Activated naive CD4-positive, alpha-beta T cell treated with anti-CD3 and anti-CD28 coated beads, Interleukin-2, amount 50 U/mL, for 24 hours (primary cell): ENCODE results near the gene AGBL5.
"Not testable (repeated sequence)": the region's sequence is repeated elsewhere in the genome, so short reads cannot be mapped to it uniquely, and the experiment has no call there.

Experiments
- H3K27ac Mint-ChIP-seq: one replicate; pipeline ENCODE4 v1.8.0; 2021; ENCODE audit warnings: mild to moderate bottlenecking, mixed read lengths
- H3K27me3 Mint-ChIP-seq: one replicate; pipeline ENCODE4 v1.8.0; 2021; ENCODE audit warnings: mixed read lengths
- H3K36me3 Mint-ChIP-seq: one replicate; pipeline ENCODE4 v1.8.0; 2021; ENCODE audit warnings: mixed read lengths
- H3K4me1 Mint-ChIP-seq: one replicate; pipeline ENCODE4 v1.8.0; 2021; ENCODE audit warnings: mixed read lengths
- H3K4me3 Mint-ChIP-seq: one replicate; pipeline ENCODE4 v1.8.0; 2021; ENCODE audit warnings: mild to moderate bottlenecking, mixed read lengths
- H3K9me3 Mint-ChIP-seq: one replicate; pipeline ENCODE4 v1.8.0; 2021; ENCODE audit warnings: mixed read lengths

The AGBL5 gene

GRCh38 chr2:27099334-27099955 is 48.0 kb downstream of the AGBL5 start:
- Mint-ChIP-seq H3K27me3 (no peaks in the 10 kb centered on the region), H3K9me3 (no peaks in the 10 kb centered on the region), H3K27ac (no peak overlapping the region), H3K36me3 (peaks cover 2% of the 10 kb centered on the region), H3K4me3 (no peak overlapping the region), H3K4me1 (peaks cover 14% of the 10 kb centered on the region)

- Mint-ChIP-seq H3K4me1 (peaks cover 14% of the 10 kb centered on the region), H3K27me3 (no peaks in the 10 kb centered on the region), H3K9me3 (no peaks in the 10 kb centered on the region), H3K36me3 (peaks cover 2% of the 10 kb centered on the region), H3K27ac (no peak overlapping the region), H3K4me3 (no peak overlapping the region)
Observed at GRCh38 chr2:27100036-27100435, 48.6 kb downstream of the AGBL5 start.

- Mint-ChIP-seq H3K4me3 (no peak overlapping the region), H3K27ac (no peak overlapping the region), H3K36me3 (peaks cover 2% of the 10 kb centered on the region), H3K27me3 (peaks cover 3% of the 10 kb centered on the region), H3K4me1 (no peaks in the 10 kb centered on the region), H3K9me3 (no peaks in the 10 kb centered on the region)
Observed at GRCh38 chr2:27102329-27102728, 50.9 kb downstream of the AGBL5 start.

- H3K36me3 Mint-ChIP-seq = no peaks in the 10 kb centered on the region
- no peak overlapping the region for H3K4me3 Mint-ChIP-seq
- peaks cover 3% of the 10 kb centered on the region for H3K27me3 Mint-ChIP-seq
- no peak overlapping the region for H3K27ac Mint-ChIP-seq
- no peaks in the 10 kb centered on the region for H3K9me3 Mint-ChIP-seq
- H3K4me1 Mint-ChIP-seq = no peaks in the 10 kb centered on the region
Observed at GRCh38 chr2:27105981-27106380, 54.5 kb downstream of the AGBL5 start.

- H3K36me3 Mint-ChIP-seq = no peaks in the 10 kb centered on the region
- H3K9me3 Mint-ChIP-seq = no peaks in the 10 kb centered on the region
- peaks cover 3% of the 10 kb centered on the region for H3K27me3 Mint-ChIP-seq
- no peak overlapping the region for H3K4me3 Mint-ChIP-seq
- no peaks in the 10 kb centered on the region for H3K4me1 Mint-ChIP-seq
- no peak overlapping the region for H3K27ac Mint-ChIP-seq
Observed at GRCh38 chr2:27108221-27108620, 56.8 kb downstream of the AGBL5 start.

DNA sequence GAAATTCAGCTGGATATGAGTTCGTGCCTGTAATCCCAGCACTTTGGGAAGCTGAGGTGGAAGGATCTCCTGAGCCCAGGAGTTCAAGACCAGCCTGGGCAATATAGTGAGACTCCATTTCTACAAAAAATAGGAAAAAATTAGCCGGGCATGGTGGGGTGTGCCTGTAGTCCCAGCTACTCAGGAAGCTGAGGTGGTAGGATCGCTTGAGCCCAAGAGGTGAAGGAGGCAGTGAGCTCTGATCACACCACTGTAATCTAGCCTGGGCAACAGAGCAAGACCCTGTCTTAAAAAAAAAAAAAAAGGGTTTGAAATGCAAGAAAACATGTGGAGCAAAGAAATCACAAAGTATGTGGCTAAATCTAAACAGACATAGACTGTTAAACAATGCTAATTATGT is 57.6 kb downstream of the AGBL5 start:
- H3K4me3 Mint-ChIP-seq = no peak overlapping the region
- H3K4me1 Mint-ChIP-seq = no peaks in the 10 kb centered on the region
- no peaks in the 10 kb centered on the region for H3K36me3 Mint-ChIP-seq
- peaks cover 3% of the 10 kb centered on the region for H3K27me3 Mint-ChIP-seq
- H3K27ac Mint-ChIP-seq = no peak overlapping the region
- H3K9me3 Mint-ChIP-seq = no peaks in the 10 kb centered on the region

GRCh38 chr2:27110603-27111352 is 59.3 kb downstream of the AGBL5 start:
- H3K9me3 Mint-ChIP-seq, H3K27me3 Mint-ChIP-seq, H3K4me1 Mint-ChIP-seq, H3K4me3 Mint-ChIP-seq, H3K36me3 Mint-ChIP-seq: not testable (repeated sequence)
- peak overlapping the region; percentile 25 for H3K27ac Mint-ChIP-seq

GRCh38 chr2:27111392-27112078 is 60.1 kb downstream of the AGBL5 start:
- H3K9me3 Mint-ChIP-seq, H3K4me1 Mint-ChIP-seq, H3K36me3 Mint-ChIP-seq, H3K4me3 Mint-ChIP-seq, H3K27me3 Mint-ChIP-seq, H3K27ac Mint-ChIP-seq: not testable (repeated sequence)

GRCh38 chr2:27115519-27115918 is 64.1 kb downstream of the AGBL5 start:
- Mint-ChIP-seq H3K4me1 (peaks cover 5% of the 10 kb centered on the region), H3K4me3 (no peak overlapping the region), H3K9me3 (no peaks in the 10 kb centered on the region), H3K27ac (no peak overlapping the region), H3K27me3 (peaks cover 16% of the 10 kb centered on the region), H3K36me3 (no peaks in the 10 kb centered on the region)

DNA sequence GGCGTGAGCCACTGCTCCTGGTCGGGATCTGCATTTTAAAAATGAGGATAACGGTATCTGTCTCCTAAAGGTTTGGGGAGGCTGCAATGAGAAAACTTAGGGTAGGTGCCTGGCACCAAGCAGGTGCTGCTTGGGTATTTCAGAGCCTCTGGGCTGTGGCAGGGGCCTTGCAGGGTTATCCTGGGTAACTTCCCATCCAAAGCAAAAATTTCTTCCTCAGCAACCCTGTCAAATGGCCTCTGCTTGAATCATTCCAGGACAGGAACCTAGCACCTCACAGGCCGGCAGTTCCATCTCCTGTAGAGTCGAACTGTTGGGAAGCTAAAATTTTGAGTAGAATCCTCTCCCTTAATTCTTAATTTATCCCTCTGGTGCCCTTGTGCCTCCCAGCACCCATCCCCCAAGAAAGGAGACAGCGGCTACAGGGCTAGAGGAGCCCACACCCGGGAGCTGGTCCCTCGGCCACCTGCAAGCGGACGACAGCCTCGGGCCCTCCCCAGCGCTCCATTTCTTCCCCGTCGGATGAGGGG is 66.6 kb downstream of the AGBL5 start:
- Mint-ChIP-seq H3K9me3 (no peaks in the 10 kb centered on the region), H3K4me3 (peak overlapping the region; percentile 65)

DNA sequence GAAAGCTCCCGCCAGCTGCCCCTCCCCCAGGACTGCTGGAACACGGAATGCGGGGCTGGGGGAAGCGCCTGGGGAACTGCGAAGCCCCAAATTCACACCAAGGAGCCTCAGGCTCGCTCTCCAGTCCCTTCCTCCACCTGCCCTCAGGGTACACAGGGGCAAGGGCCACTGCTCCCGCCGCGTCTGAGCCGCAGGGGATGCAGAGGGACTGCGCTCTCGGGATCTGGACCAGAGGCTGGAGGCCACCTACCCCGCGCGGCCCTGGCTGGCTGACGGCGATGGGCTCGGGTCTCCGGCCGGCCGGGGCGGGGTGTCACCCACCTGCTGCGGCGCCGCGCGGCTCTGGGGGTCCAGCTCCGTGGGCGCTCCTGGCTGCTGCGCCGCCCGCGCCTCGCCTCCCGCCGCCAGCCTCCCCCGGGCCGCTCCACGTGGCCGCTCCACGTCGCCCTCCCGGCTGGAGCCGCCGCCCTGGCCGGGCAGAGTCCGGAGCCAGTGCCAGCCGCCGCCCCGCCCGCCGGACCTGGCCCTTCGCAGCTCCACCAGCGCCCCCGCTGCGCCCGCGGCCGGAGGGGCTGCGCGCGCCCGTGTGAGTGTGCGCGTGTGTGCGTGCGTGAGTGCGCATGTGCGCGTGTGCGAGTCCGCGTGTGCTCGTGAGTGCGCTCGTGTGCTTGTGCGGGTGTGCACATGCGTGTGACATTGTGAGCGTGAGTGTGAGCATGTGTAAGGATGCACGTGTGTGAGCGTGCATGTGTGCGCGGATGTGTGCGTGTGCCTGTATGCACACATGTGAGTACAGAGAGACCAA is 67.3 kb downstream of the AGBL5 start, which contains the start of gene CGREF1:
CGREF1 (minus strand) TSS at position 604 of the 805 bp plus-strand sequence. CDS start 14,762 bp downstream, outside the sequence.
- H3K4me3 Mint-ChIP-seq = peak within 1 kb of the TSS; percentile 85
- no peak within 1 kb of the TSS for H3K27ac Mint-ChIP-seq
- H3K4me1 Mint-ChIP-seq = peaks cover 16% of the 10 kb centered on the region
- H3K27me3 Mint-ChIP-seq = peaks cover 16% of the 10 kb centered on the region
- H3K36me3 Mint-ChIP-seq = no peaks in the 10 kb centered on the region
- no peaks in the 10 kb centered on the region for H3K9me3 Mint-ChIP-seq

More for the DNA sequence above, 66.6 kb downstream of the AGBL5 start:
- H3K4me1 Mint-ChIP-seq = peaks cover 12% of the 10 kb centered on the region
- H3K27ac Mint-ChIP-seq = no peak overlapping the region
- no peaks in the 10 kb centered on the region for H3K36me3 Mint-ChIP-seq
- H3K27me3 Mint-ChIP-seq = peaks cover 16% of the 10 kb centered on the region

- H3K9me3 Mint-ChIP-seq, H3K36me3 Mint-ChIP-seq, H3K27ac Mint-ChIP-seq: not testable (repeated sequence)
- Mint-ChIP-seq H3K4me1 (peaks cover 16% of the 10 kb centered on the region), H3K27me3 (peaks cover 16% of the 10 kb centered on the region), H3K4me3 (peak overlapping the region; percentile 85)
Observed at GRCh38 chr2:27119330-27119670, 67.8 kb downstream of the AGBL5 start.
